Right lobe of liver (tissue), 6 donors: ENCODE data around the gene PLIN4. TPM values are rescaled to one million over a fixed set of nuclear protein-coding genes. Genes with fewer than 3 reads are reported as not detected.
A peak's percentile ranks its signal among the peaks of the same experiment; 100 is the strongest.

Source experiments
- ATAC-seq, 4 donors: fragments of 200-7000 bp; cut with Tn5 transposase; one replicate each; pipeline ENCODE4 v1.9.1; 2020; ENCODE audit warnings: mild to moderate bottlenecking in 4 of 4, moderate library complexity in 4 of 4
- DNase-seq, 3 donors: peaks; one replicate each; pipeline ENCODE4 v3.0.0-alpha.2; 2020
- H3K27ac ChIP-seq, 3 donors: fragments of 200-600 bp; one replicate each; pipeline ENCODE4 v1.8.0; 2022
- H3K27me3 ChIP-seq, 2 donors: fragments of 200-600 bp; one replicate each; pipeline ENCODE4 v1.8.0; 2022
- H3K36me3 ChIP-seq, 4 donors: fragments of 200-600 bp; sonication (generic) in 1 of 4; one replicate each; pipeline versions ENCODE4 v1.5.1 to v1.8.0; 2017 to 2022; ENCODE audit warnings: control low read depth in 1 of 4
- H3K4me1 ChIP-seq, 4 donors: fragments of 200-600 bp; sonication (generic) in 1 of 4; one replicate each; pipeline versions ENCODE4 v1.5.1 to v1.8.0; 2017 to 2022; ENCODE audit warnings: control low read depth in 1 of 4
- H3K4me3 ChIP-seq, 3 donors: fragments of 200-600 bp; one replicate each; pipeline ENCODE4 v1.8.0; 2022
- H3K9me3 ChIP-seq, 4 donors: fragments of 200-600 bp; sonication (generic) in 1 of 4; one replicate each; pipeline versions ENCODE4 v1.5.1 to v1.8.0; 2017 to 2022; ENCODE audit warnings: control low read depth in 1 of 4
- CTCF ChIP-seq, 4 donors: fragments of 200-600 bp in 3 of 4; fragments of 450-650 bp in 1 of 4; IDR thresholded peaks; one replicate each; pipeline versions ENCODE4 v1.5.1 to v1.8.0; 2016 to 2022; ENCODE audit warnings: antibody characterized with exemption in 4 of 4, mild to moderate bottlenecking in 2 of 4
- POLR2A ChIP-seq: fragments of 450-650 bp; IDR thresholded peaks from one replicate; pipeline ENCODE4 v1.6.1; 2017; ENCODE audit warnings: antibody characterized with exemption, mild to moderate bottlenecking
- WGBS: methylation state at CpG from one replicate; pipeline ENCODE4 v1.1.6; 2018; ENCODE audit warnings: low coverage, low lambda C conversion rate; ENCODE audit not compliant: insufficient coverage; ENCODE audit errors: missing lambda C conversion rate; 5-methylcytosine and 5-hydroxymethylcytosine counted together
- intact Hi-C, 2 donors: fragments of 100-400 bp; cut with DNase I; formaldehyde crosslinking; loops; one replicate each; pipeline versions ENCODE4 v1.11.2 to v1.14.1; 2022
- total RNA-seq, 6 experiments: library from RNA; depleted of rRNA in 2 of 6; stranded (reverse); fragments of >200 nt in 2 of 6; fragmentation: NEBNext Ultra II Directional in 3 of 6; extraction: Animal tissue kit (Norgen Biotek cat#: 25700) in 3 of 6; gene quantifications; one replicate each; pipeline versions ENCODE4 v1.1.0 to v1.2.4, GENCODE V29; 2016 to 2023
- donor health status: DM: no; HTN: yes; CAD: no.
- donor health status: DM: no; HTN: no; CAD: no.
- donor health status: DM: no; HTN: no; CAD: no.
- donor health status: DM: no; HTN: yes; CAD: no.
- donor health status: DM: no; HTN: yes; CAD: no.

Gene PLIN4
- total RNA-seq, 6 experiments from 2014 or later: 28.4 to 51.2 (median 39.3) TPM

GRCh38 chr19:4456843-4457653 lies 61.2 kb downstream of the PLIN4 start:
- peak in 2 of 3 donors; percentile 58 to 73 for DNase-seq
- 1% methylated on average over 45 of the region's 53 CpGs for WGBS
- peak overlapping the region; percentile 62 to 66 (median 65) for H3K4me3 ChIP-seq
- intact Hi-C loops: loop anchor here in 1 of 2 donors (10.0 kb wide), 1 partner anchor 52 kb away; the partner anchor contains the start of genes CHAF1A and SH3GL1
- ATAC-seq: peak; percentile 26 to 41 (median 31)
- H3K36me3 ChIP-seq: peaks cover 0 to 20% (median 4%) of the 10 kb centered on the region in 4 donors
- H3K9me3 ChIP-seq: no peaks in the 10 kb centered on the region
- H3K27me3 ChIP-seq: no peaks in the 10 kb centered on the region
- H3K27ac ChIP-seq: peak overlapping the region; percentile 57 to 73 (median 66)
- no peak for TF ChIP-seq POLR2A
- no peak for TF ChIP-seq CTCF (IDR thresholded peaks at IDR 0.05)
- H3K4me1 ChIP-seq: peaks cover 0 to 5% (median 0%) of the 10 kb centered on the region in 4 donors

GRCh38 chr19:4456476-4456842 lies 61.8 kb downstream of the PLIN4 start:
- Histone ChIP-seq H3K36me3 (peaks cover 0 to 25% (median 7%) of the 10 kb centered on the region in 4 donors), H3K4me1 (peaks cover 0 to 5% (median 0%) of the 10 kb centered on the region in 4 donors), H3K4me3 (peak overlapping the region; percentile 62 to 66 (median 65)), H3K27ac (peak overlapping the region in 2 of 3 donors; percentile 34 to 54), H3K9me3 (no peaks in the 10 kb centered on the region), H3K27me3 (no peaks in the 10 kb centered on the region)
- intact Hi-C loops: loop anchor here in 1 of 2 donors (10.0 kb wide), 1 partner anchor 52 kb away; the partner anchor contains the start of genes CHAF1A and SH3GL1
- WGBS: 7% methylated on average over 9 of the region's 9 CpGs
- ATAC-seq (peak; percentile 1 to 4 (median 2)), DNase-seq (no peak)
- TF ChIP-seq POLR2A (no peak), CTCF (IDR thresholded peaks at IDR 0.05) (no peak)

DNA sequence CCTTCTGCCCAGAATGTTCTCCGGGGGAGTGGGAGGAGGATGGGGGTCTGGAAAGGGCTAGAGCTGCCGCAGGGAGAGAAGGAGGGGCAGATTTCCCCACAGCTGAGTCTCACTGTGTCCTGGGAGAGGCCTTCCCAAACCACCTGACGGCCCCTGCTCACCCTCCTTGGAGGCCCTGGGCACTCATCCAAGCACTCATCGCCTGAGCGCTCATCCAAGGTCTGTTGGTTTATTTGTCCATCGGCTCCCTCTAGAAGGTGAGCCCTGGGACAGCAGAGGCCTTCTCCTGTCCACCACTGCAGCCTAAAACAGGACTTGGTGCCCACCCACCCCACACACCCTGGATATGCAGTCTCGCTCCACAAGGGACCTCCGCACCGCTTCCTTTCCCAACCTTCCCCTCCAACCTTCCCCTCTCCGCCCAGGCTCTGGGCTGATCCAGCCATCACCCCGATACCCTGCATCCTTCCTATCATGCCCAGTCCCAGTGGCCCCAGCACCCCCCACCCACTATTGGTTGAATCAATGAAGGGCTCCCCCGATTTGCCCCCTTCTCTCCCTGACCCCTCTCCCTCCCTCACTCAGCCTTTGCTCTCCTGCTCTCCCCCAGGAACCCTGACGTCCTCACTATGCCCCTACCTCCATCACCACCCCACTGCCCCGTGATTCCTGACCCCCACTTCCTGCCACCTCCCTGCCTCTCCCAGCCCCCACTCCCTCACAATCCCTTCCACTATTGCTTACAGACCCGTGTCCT lies 62.4 kb downstream of the PLIN4 start:
- DNase-seq (peak in 1 of 3 donors; percentile 61), ATAC-seq (peak in 1 of 4 donors; percentile 24)
- TF ChIP-seq POLR2A (no peak), CTCF (IDR thresholded peaks at IDR 0.05) (no peak)
- Histone ChIP-seq H3K27ac (peak overlapping the region in 1 of 3 donors; percentile 34), H3K4me3 (no peak overlapping the region), H3K9me3 (no peaks in the 10 kb centered on the region), H3K4me1 (peaks cover 0 to 5% (median 0%) of the 10 kb centered on the region in 4 donors), H3K27me3 (no peaks in the 10 kb centered on the region), H3K36me3 (peaks cover 0 to 30% (median 13%) of the 10 kb centered on the region in 4 donors)
- 24% methylated on average over 5 of the region's 15 CpGs for WGBS
- intact Hi-C loops: loop anchor here in 1 of 2 donors (10.0 kb wide), 1 partner anchor 51 kb away; the partner anchor contains the start of genes CHAF1A and SH3GL1
